ENCODE measurements around the gene MSH3.

GRCh38 chr5:80863708-80864107 lies 209.3 kb downstream of the MSH3 start:
- no peak for TF ChIP-seq CREB1 (IDR thresholded peaks at IDR 0.05; ENCODE audit: low read depth)
- TF ChIP-seq, protein P1, sequence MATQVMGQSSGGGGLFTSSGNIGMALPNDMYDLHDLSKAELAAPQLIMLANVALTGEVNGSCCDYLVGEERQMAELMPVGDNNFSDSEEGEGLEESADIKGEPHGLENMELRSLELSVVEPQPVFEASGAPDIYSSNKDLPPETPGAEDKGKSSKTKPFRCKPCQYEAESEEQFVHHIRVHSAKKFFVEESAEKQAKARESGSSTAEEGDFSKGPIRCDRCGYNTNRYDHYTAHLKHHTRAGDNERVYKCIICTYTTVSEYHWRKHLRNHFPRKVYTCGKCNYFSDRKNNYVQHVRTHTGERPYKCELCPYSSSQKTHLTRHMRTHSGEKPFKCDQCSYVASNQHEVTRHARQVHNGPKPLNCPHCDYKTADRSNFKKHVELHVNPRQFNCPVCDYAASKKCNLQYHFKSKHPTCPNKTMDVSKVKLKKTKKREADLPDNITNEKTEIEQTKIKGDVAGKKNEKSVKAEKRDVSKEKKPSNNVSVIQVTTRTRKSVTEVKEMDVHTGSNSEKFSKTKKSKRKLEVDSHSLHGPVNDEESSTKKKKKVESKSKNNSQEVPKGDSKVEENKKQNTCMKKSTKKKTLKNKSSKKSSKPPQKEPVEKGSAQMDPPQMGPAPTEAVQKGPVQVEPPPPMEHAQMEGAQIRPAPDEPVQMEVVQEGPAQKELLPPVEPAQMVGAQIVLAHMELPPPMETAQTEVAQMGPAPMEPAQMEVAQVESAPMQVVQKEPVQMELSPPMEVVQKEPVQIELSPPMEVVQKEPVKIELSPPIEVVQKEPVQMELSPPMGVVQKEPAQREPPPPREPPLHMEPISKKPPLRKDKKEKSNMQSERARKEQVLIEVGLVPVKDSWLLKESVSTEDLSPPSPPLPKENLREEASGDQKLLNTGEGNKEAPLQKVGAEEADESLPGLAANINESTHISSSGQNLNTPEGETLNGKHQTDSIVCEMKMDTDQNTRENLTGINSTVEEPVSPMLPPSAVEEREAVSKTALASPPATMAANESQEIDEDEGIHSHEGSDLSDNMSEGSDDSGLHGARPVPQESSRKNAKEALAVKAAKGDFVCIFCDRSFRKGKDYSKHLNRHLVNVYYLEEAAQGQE (IDR thresholded peaks at IDR 0.05; ENCODE audit: low read depth) = no peak
- TF ChIP-seq EP300 (IDR thresholded peaks at IDR 0.05; ENCODE audit: borderline replicate concordance) = no peak
- no peak for TF ChIP-seq CEBPB (IDR thresholded peaks at IDR 0.05)
- TF ChIP-seq, protein P2, sequence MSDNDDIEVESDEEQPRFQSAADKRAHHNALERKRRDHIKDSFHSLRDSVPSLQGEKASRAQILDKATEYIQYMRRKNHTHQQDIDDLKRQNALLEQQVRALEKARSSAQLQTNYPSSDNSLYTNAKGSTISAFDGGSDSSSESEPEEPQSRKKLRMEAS (IDR thresholded peaks at IDR 0.05) = no peak
- no peak for TF ChIP-seq TAF1 (IDR thresholded peaks at IDR 0.05; ENCODE audit: low read depth)
- no peak for TF ChIP-seq EGR1 (IDR thresholded peaks at IDR 0.05)
- TF ChIP-seq RAD21 (IDR thresholded peaks at IDR 0.05; ENCODE audit: low read depth) = no peak
- TF ChIP-seq, protein P3, sequence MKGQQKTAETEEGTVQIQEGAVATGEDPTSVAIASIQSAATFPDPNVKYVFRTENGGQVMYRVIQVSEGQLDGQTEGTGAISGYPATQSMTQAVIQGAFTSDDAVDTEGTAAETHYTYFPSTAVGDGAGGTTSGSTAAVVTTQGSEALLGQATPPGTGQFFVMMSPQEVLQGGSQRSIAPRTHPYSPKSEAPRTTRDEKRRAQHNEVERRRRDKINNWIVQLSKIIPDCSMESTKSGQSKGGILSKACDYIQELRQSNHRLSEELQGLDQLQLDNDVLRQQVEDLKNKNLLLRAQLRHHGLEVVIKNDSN (IDR thresholded peaks at IDR 0.05) = no peak
- TF ChIP-seq TCF12 (IDR thresholded peaks at IDR 0.05; ENCODE audit: low read depth) = no peak
- no peak for TF ChIP-seq NFIC (IDR thresholded peaks at IDR 0.05)
